ENCODE data around the gene UNCX. TPM values are rescaled to one million over a fixed set of nuclear protein-coding genes. Genes with fewer than 3 reads are reported as not detected.
"Not testable (repeated sequence)": the region's sequence is repeated elsewhere in the genome, so short reads cannot be mapped to it uniquely, and the experiment has no call there.

Gene UNCX
- polyA plus RNA-seq, 3 donors = 9.3 to 14.9 (median 12.6) TPM

GRCh38 chr7:1248916-1249581 lies 16.4 kb downstream of the UNCX start:
- no peak for DNase-seq (ENCODE audit: extremely low read depth in 1 of 11, low read depth in 9 of 11, low spot score in 4 of 11)

- no peak for DNase-seq (ENCODE audit: extremely low read depth in 1 of 11, low read depth in 9 of 11, low spot score in 4 of 11)
Measured at GRCh38 chr7:1249731-1250130, 17.1 kb downstream of the UNCX start.

GRCh38 chr7:1250901-1251300 lies 18.2 kb downstream of the UNCX start:
- DNase-seq (ENCODE audit: extremely low read depth in 1 of 11, low read depth in 9 of 11, low spot score in 4 of 11) = no peak

GRCh38 chr7:1251796-1252539 lies 19.3 kb downstream of the UNCX start:
- no peak for DNase-seq (ENCODE audit: extremely low read depth in 1 of 11, low read depth in 9 of 11, low spot score in 4 of 11)

DNA sequence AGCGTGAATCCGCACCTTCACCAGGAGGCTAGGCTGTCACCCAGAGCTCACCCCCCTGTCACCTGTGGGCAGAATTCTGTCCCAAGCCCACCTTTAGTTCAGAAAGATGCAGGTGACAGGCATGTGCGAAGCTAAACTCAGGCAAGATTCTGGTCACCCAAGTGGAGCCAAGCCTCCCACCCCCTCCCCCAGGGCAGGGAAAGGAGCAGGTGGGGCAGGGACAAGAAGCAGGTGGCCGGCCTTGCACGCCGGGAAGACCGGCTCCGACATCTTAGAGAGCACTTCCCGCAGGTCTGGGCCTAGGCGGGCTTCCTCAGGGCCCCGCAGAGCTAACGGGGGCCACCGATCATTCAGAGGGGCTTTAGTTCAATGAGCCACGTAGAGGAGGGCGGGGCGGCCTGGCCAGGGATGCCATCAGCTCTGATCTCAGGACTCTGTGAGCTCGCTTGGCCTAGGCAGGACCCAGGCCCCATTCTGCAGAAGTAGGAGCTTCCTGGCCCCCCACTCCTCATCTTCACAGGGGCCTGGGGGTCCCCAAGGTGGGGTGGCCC lies 19.9 kb downstream of the UNCX start:
- DNase-seq (ENCODE audit: extremely low read depth in 1 of 11, low read depth in 9 of 11, low spot score in 4 of 11) = no peak

GRCh38 chr7:1253681-1254181 lies 21.1 kb downstream of the UNCX start:
- DNase-seq (ENCODE audit: extremely low read depth in 1 of 11, low read depth in 9 of 11, low spot score in 4 of 11) = no peak

DNA sequence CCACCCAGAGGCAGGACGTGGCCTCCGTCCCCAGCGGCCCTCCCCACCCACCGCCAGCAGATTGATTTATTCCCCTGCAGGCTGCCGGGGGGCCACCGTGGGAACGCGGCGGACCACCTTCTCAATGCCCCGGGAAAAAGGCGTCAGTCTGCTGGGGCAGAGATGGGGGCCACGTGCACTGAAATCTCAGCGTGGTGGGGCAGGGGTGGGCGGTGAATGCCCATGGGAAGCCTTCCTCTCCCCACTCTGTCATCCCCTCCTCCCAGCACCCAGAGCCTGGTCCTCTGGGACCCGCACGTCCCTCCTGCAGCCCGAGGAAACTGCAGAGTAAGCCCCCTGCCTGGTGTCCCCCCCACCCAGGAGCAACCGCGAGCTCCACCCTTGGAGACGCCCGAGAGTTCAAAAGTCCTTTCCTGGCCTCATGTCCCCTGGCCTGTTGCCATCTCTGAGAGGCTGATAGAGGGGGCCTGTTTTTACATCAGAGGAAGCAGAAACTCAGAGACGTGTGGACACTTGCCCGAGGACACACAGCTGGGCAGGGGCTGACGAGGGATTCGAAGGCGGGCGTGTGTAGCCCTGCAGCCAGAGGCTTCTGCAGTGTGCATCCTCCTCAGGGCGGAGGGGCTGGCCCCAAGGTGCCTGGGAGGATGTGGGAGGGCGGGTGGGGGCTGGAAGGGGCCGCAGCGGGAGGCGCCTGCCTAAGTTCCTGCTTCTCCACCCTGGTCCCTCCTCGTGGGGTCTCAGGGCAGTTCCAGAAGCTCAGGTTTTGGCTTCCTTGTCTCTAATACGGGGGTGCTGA lies 21.8 kb downstream of the UNCX start:
- no peak for DNase-seq (ENCODE audit: extremely low read depth in 1 of 11, low read depth in 9 of 11, low spot score in 4 of 11)

DNA sequence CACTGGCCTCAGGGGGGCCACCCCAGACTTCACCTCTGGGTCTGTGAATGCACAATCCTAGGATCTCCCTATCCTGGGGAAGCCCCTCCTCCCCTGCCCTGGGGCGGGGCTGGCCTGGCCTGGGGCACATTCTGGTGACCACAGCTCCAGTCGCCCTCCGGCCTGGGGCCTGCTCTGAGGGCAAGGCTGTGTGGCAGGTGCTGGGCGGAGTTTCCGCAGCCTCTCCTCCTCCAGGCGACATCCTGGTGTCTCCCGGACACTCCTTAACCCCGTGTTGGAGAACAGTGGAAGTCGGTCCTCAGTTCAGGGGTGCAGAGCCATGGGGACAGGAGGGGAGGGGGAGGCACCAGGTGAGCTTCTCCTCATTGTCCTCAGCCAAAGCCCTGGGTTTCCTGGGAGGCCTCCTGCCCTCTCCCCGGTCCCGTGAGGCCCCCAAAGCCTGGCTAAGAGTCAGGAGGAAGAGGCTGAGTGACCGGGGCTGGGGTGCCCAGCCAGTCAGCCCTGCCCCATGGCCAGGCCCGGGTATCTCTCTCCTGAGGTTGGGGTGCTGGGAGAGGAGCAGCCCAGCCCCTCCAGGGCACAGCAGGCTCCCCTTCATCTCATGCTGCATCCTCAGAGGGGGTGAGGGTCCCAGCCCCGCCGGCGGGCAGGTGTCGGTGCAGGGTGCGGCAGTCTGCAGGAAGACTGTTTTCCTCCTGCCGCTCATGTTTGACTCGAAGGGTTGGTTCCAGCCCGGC lies 22.6 kb downstream of the UNCX start:
- no peak for DNase-seq (ENCODE audit: extremely low read depth in 1 of 11, low read depth in 9 of 11, low spot score in 4 of 11)

DNA sequence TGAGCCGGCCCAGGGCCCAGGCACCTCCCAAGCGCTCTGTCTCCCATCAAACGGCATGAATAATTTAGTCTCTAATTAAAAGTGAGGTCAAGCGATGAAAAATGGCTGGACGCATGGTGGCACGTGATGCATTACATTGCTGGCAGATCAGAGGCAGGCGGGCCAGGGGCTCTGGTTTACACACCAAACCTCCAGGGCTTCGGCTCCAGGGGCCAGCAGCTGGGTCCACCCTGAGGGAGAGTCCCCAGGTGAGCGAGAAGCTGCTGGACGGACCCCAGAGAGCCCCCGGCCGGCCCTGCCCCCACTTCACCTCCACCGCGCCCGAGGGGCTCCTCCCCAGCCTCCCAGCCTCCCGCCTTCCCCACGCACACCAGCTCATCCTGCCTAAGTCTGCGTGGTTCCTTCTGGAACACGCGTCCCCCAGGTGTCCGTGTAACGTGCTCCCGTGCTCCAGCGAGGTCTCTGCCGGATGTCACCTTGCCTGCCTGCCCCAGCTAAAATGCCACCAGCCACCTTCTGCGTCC lies 23.2 kb downstream of the UNCX start:
- no peak for DNase-seq (ENCODE audit: extremely low read depth in 1 of 11, low read depth in 9 of 11, low spot score in 4 of 11)

GRCh38 chr7:1256621-1257020 lies 23.9 kb downstream of the UNCX start:
- DNase-seq (ENCODE audit: extremely low read depth in 1 of 11, low read depth in 9 of 11, low spot score in 4 of 11) = no peak

DNA sequence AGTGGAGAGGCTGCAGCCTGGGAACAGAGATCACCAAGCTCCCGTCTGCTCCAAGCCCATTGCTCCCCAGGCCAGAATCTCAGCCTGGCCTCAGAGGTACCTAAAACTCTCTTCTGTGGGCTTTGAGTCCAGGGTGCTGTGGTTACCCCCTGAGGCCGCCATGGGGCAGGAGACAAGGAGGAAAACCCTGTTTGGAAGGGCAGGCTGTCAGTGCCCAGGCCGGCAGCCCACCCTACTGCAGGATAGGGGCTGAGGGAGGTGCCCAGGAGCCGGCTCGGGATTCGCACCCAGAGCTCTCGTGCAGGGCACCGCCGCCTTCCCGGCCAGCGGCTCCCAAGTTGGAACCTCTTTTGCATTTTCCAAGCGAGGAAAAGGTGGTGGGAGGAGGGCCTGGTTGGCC lies 24.5 kb downstream of the UNCX start:
- DNase-seq (ENCODE audit: extremely low read depth in 1 of 11, low read depth in 9 of 11, low spot score in 4 of 11) = no peak

DNA sequence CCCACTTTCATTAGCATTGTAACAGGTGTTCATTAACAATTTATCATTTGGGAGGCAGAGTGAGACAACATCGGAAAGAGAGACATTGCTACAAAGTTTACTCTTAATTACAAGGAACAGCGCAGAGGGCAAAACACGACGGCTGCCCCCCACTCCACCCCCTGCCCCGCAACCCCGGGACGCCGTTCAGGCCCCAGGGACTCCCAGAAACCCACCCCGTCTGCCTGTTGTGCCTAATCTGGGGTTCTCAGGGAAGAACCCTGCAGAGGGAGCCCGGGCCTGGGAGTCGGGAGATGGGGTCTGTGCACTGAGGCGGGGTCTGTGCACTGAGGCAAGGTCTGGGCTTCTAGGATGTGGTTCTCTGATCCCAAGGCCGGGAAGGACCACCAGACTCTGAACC lies 25.2 kb downstream of the UNCX start:
- DNase-seq (ENCODE audit: extremely low read depth in 1 of 11, low read depth in 9 of 11, low spot score in 4 of 11) = no peak

DNA sequence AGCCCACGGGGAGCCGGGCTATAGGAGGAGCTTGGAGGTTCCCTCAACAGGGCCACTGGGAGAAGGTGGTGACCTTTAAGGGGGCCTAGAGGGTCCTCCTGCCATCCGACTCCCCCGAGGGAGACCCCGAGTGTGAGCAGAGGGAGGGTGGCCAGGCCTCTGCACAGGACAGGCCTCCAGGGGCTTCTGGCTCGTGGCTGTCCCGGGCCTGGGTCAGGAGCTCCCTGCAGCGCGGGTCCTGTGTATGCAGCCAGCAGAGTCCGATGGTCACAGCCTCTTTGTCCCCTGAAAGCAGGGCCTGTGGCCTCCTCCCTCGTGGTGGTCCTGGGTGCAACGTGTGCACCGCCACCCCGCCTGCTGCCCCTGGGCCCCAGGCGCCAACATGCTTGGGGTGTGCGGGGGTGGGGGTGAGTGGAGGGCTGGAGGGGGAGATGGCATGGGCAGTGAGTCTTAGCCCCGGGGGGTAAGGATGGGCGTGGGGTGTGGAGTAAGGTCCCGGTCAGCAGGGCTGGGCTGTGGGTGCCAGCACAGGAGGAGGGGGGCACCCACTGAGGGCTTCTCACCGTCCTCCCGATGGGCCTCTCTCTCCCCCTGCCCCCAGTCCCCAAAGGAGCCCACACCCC lies 27.1 kb downstream of the UNCX start:
- no peak for DNase-seq (ENCODE audit: extremely low read depth in 1 of 11, low read depth in 9 of 11, low spot score in 4 of 11)

- no peak for DNase-seq (ENCODE audit: extremely low read depth in 1 of 11, low read depth in 9 of 11, low spot score in 4 of 11)
Measured at GRCh38 chr7:1260244-1260635, 27.6 kb downstream of the UNCX start.

DNA sequence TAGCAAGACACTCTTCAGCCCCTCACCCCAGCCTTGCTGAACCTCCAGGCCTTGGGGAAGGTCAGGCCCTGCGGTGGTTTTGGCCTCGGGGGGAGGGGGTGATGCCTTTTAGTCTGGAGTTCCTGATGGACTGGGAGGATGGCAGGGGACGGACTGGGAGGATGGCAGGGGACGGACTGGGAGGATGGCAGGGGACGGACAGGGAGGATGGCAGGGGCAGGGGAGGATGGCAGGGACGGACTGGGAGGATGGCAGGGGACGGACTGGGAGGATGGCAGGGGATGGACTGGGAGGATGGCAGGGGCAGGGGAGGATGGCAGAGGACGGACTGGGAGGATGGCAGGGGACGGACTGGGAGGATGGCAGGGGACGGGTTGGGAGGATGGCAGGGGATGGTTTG lies 28.4 kb downstream of the UNCX start:
- not testable (repeated sequence) for DNase-seq (ENCODE audit: extremely low read depth in 1 of 11, low read depth in 9 of 11, low spot score in 4 of 11)

- DNase-seq (ENCODE audit: extremely low read depth in 1 of 11, low read depth in 9 of 11, low spot score in 4 of 11) = no peak
Measured at GRCh38 chr7:1262441-1262840, 29.8 kb downstream of the UNCX start.

DNA sequence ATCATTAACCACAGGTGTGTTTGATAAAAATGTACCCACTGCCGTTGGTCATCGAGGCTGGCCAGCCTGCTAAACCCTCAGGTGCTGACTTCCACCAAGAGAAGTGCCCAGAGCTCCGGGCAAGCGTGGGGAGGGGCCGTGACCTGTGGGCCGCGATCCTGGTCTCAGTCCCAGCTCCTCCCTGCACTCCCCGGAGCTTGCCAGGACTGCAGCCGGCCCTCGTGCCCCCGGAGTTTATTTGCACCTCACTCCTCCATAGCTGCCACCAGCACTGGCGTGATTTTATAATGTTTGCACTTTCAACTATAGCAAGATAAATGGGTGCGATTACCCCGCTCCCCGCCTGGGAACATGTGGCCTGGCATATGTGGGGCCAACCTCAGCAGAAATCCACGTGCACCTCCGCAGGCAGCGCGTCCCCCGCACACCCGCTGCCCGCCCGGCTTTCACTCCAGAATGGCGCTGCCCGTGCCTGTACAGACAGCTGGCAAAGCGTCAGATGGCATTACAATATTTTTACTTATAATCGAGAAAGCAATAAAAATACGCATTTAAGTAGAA lies 30.8 kb downstream of the UNCX start:
- DNase-seq (ENCODE audit: extremely low read depth in 1 of 11, low read depth in 9 of 11, low spot score in 4 of 11) = no peak
